22Rv1 (cell line): Measurements from ENCODE around the gene TXLNG.

ENCODE experiments used
- ZFX ChIP-seq: fragments of 450-650 bp; IDR thresholded peaks from 2 replicates; pipeline ENCODE4 v1.6.1; 2017; ENCODE audit warnings: antibody characterized with exemption, borderline replicate concordance
- TF ChIP-seq, protein P1 (sequence below): fragments of 450-650 bp; IDR thresholded peaks from 2 replicates; pipeline ENCODE4 v1.5.1; 2017; ENCODE audit warnings: mild to moderate bottlenecking

DNA sequence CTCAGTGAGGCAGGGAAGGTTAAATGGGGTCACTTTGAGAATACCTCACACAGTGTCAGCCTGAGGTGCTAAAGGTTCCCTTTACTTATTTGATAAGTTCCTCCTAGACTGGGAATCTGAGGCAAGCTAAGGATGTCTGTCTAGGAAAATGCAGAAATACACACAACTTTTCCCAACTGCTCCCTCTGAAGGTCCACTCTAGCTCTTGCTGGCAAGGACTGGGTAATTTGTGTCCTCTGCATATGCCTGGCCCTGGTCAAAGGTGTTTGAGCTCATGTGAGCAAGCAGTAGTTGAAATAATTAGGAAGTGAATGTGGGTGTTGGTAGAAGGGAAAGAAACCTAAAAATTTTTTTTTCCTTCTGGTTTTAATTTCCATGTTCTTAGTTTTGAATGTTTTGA is 21.3 kb downstream of the TXLNG start:
- TF ChIP-seq, protein P1, sequence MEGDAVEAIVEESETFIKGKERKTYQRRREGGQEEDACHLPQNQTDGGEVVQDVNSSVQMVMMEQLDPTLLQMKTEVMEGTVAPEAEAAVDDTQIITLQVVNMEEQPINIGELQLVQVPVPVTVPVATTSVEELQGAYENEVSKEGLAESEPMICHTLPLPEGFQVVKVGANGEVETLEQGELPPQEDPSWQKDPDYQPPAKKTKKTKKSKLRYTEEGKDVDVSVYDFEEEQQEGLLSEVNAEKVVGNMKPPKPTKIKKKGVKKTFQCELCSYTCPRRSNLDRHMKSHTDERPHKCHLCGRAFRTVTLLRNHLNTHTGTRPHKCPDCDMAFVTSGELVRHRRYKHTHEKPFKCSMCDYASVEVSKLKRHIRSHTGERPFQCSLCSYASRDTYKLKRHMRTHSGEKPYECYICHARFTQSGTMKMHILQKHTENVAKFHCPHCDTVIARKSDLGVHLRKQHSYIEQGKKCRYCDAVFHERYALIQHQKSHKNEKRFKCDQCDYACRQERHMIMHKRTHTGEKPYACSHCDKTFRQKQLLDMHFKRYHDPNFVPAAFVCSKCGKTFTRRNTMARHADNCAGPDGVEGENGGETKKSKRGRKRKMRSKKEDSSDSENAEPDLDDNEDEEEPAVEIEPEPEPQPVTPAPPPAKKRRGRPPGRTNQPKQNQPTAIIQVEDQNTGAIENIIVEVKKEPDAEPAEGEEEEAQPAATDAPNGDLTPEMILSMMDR: peak; percentile 38
- TF ChIP-seq ZFX: no peak
